ENCODE data around the gene TASP1. TPM values are rescaled to one million over a fixed set of nuclear protein-coding genes. Genes with fewer than 3 reads are reported as not detected.

The TASP1 gene
- total and polyA plus RNA-seq, 2 donors (not counting 1 experiment from before 2014, with no cell fraction given) = 6.4 to 23.9 TPM

GRCh38 chr20:13396826-13397225, 241.9 kb downstream of the TASP1 start:
- Histone ChIP-seq H3K9me3 (ENCODE audit: control extremely low read depth in 1 of 3, control insufficient read depth in 2 of 3, insufficient read depth in 1 of 3, low read length in 2 of 3) (no peaks in the 10 kb centered on the region), H3K27ac (ENCODE audit: low read length in 2 of 2) (no peak overlapping the region), H4K20me1 (ENCODE audit: control insufficient read depth, insufficient read depth, low read length, poor library complexity, severe bottlenecking) (no peaks in the 10 kb centered on the region), H3K4me2 (replicated peaks; ENCODE audit: low read depth, low read length, poor library complexity, severe bottlenecking) (no peak overlapping the region), H3K4me3 (ENCODE audit: control extremely low read depth in 1 of 5, extremely low read depth in 1 of 5, insufficient read depth in 1 of 5, low read depth in 2 of 5, low read length in 4 of 5) (no peak overlapping the region), H3K79me2 (ENCODE audit: control insufficient read depth, insufficient read depth, low read length) (no peaks in the 10 kb centered on the region), H2AFZ (ENCODE audit: insufficient read depth, low read depth, low read length, poor library complexity, severe bottlenecking) (no peak overlapping the region), H3K36me3 (replicated peaks in 1 of 2; ENCODE audit: control extremely low read depth in 1 of 2, control insufficient read depth in 1 of 2, extremely low read depth in 1 of 2, insufficient read depth in 2 of 2, low read length in 1 of 2) (peaks cover 2 to 4% of the 10 kb centered on the region in 2 experiments), H3K27me3 (replicated peaks in 1 of 4; ENCODE audit: control extremely low read depth in 1 of 4, control insufficient read depth in 3 of 4, insufficient read depth in 4 of 4, low read length in 3 of 4) (no peaks in the 10 kb centered on the region), H3K9ac (ENCODE audit: low read length) (no peak overlapping the region), H3K4me1 (ENCODE audit: control insufficient read depth in 2 of 2, insufficient read depth in 2 of 2, low read length in 2 of 2) (no peaks in the 10 kb centered on the region)
- H3K27me3 Mint-ChIP-seq = no peaks in the 10 kb centered on the region
- TF ChIP-seq CTCF (IDR thresholded peaks at IDR 0.05) = no peak
- no peak for TF ChIP-seq EZH2 (IDR thresholded peaks at IDR 0.05; ENCODE audit: borderline replicate concordance, insufficient read depth, low read depth, low read length, poor library complexity, severe bottlenecking)
- intact Hi-C loops (cut with micrococcal nuclease) = no loop called here
- no peak for ATAC-seq (ENCODE audit: low read depth)
- ChIA-PET POLR2A (no interaction called here), CTCF (no interaction called here)
- no peak overlapping the region for H3K27ac Mint-ChIP-seq
- no peak for DNase-seq
- H3K9me3 Mint-ChIP-seq (ENCODE audit: insufficient read depth) = no peaks in the 10 kb centered on the region
- H3K4me1 Mint-ChIP-seq = no peaks in the 10 kb centered on the region
- no peak overlapping the region for H3K4me3 Mint-ChIP-seq

GRCh38 chr20:13396022-13396421, 242.7 kb downstream of the TASP1 start:
- ATAC-seq (ENCODE audit: low read depth) (no peak), DNase-seq (no peak)
- Histone ChIP-seq H3K9me3 (ENCODE audit: control extremely low read depth in 1 of 3, control insufficient read depth in 2 of 3, insufficient read depth in 1 of 3, low read length in 2 of 3) (no peaks in the 10 kb centered on the region), H3K27ac (ENCODE audit: low read length in 2 of 2) (no peak overlapping the region), H3K79me2 (ENCODE audit: control insufficient read depth, insufficient read depth, low read length) (no peaks in the 10 kb centered on the region), H4K20me1 (ENCODE audit: control insufficient read depth, insufficient read depth, low read length, poor library complexity, severe bottlenecking) (no peaks in the 10 kb centered on the region), H3K4me3 (ENCODE audit: control extremely low read depth in 1 of 5, extremely low read depth in 1 of 5, insufficient read depth in 1 of 5, low read depth in 2 of 5, low read length in 4 of 5) (no peak overlapping the region), H2AFZ (ENCODE audit: insufficient read depth, low read depth, low read length, poor library complexity, severe bottlenecking) (no peak overlapping the region), H3K27me3 (replicated peaks in 1 of 4; ENCODE audit: control extremely low read depth in 1 of 4, control insufficient read depth in 3 of 4, insufficient read depth in 4 of 4, low read length in 3 of 4) (no peaks in the 10 kb centered on the region), H3K9ac (ENCODE audit: low read length) (no peak overlapping the region), H3K36me3 (replicated peaks in 1 of 2; ENCODE audit: control extremely low read depth in 1 of 2, control insufficient read depth in 1 of 2, extremely low read depth in 1 of 2, insufficient read depth in 2 of 2, low read length in 1 of 2) (peaks cover 2 to 7% of the 10 kb centered on the region in 2 experiments), H3K4me2 (replicated peaks; ENCODE audit: low read depth, low read length, poor library complexity, severe bottlenecking) (no peak overlapping the region), H3K4me1 (ENCODE audit: control insufficient read depth in 2 of 2, insufficient read depth in 2 of 2, low read length in 2 of 2) (no peaks in the 10 kb centered on the region)
- Mint-ChIP-seq H3K9me3 (ENCODE audit: insufficient read depth) (no peaks in the 10 kb centered on the region), H3K4me1 (no peaks in the 10 kb centered on the region), H3K27ac (no peak overlapping the region), H3K4me3 (no peak overlapping the region), H3K27me3 (no peaks in the 10 kb centered on the region)
- POLR2A ChIA-PET = no interaction called here
- TF ChIP-seq EZH2 (IDR thresholded peaks at IDR 0.05; ENCODE audit: borderline replicate concordance, insufficient read depth, low read depth, low read length, poor library complexity, severe bottlenecking) = no peak
- no peak for TF ChIP-seq CTCF (IDR thresholded peaks at IDR 0.05)
- WGBS (ENCODE audit: insufficient coverage) = no CpG with 5 or more reads among the region's 3 CpGs
- intact Hi-C loops (cut with micrococcal nuclease) = no loop called here
- CTCF ChIA-PET = no interaction called here

Measured in B cell (primary cell).